ENCODE measurements around the gene FNBP1L.
"Not testable (repeated sequence)": the region's sequence is repeated elsewhere in the genome, so short reads cannot be mapped to it uniquely, and the experiment has no call there.

Gene FNBP1L

DNA sequence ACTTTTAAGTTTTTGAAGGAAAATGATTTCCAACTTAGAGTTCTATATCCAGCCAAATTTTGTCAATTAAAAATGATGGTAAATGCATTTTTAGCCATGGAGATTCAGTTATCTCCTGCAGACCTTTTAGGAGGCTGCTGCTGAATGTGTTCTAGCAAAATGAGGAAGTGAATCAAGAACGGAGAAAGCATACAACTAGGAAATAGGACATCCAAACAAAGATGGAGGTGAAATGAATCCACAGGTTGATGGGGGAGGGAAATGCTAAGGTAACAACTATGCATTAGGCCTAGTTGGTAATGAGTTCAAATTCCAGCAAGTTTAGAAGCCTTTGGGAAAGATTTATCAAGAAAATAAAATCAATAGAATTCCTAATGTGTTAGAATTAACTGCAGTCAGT, 80.5 kb downstream of the FNBP1L start:
- DNase-seq (ENCODE audit: low read depth in 2 of 2, low spot score in 1 of 2): no peak

DNA sequence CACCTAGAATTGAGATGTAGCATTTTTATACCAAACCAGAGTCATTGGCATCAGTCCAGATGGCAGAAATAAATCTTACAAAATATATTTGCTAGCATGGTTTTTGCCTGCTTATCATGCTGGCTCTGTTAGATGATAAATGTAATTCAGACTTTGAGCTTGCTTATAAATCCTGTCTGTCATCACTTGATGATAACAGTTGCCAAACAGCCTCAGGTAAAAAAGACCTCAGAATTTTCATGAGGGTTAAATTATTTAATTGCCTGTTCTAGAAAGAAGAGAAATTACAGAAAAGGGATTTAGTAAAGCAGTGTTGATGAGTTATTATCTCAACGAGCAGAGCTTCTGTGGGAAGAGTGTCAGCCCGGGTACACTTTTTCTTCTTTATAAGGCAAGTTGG, 83.3 kb downstream of the FNBP1L start:
- DNase-seq (ENCODE audit: low read depth in 2 of 2, low spot score in 1 of 2): no peak

DNA sequence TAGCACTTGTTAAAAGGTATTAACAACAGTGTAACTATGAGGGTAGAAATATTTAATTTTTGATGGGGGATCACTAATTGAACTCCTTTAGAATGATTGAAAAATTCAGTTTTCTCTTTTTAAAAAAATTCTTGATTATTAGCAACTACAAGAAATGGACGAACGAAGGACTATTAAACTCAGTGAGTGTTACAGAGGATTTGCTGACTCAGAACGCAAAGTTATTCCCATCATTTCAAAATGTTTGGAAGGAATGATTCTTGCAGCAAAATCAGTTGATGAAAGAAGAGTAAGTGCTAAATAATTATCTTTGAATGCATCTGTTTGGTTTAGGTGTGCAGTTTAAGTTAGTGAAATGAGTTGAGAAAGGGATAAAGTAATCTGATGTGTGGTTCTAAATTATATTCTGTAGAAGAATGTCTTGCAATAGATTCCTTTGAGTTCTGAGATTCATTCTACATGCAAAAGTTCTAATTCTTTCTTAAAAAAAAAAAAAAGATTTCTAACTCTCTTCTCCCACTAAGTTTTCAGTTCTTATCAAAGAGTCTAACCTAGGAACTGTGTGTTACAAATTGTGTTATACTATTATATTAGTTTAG, 85.0 kb downstream of the FNBP1L start:
- DNase-seq (ENCODE audit: low read depth in 2 of 2, low spot score in 1 of 2): no peak

DNA sequence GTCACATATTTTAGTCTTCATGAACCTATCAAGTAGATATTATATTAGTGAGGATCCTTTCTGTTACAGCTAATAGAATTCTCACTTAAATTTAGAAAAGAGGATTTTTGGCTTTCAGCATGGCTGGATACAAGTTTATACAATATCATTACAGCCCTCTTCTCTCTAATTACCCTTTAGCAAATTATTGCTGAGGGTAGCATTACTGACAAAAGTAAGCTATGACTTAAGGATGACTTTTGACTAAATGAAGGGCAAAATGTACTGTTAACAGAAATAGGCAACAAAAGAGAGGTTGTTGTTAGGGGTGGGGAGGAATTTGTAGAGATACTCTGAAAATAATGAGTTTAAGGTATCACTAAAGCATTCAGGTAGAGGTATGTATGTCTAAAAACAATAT, 85.8 kb downstream of the FNBP1L start:
- DNase-seq (ENCODE audit: low read depth in 2 of 2, low spot score in 1 of 2): no peak

DNA sequence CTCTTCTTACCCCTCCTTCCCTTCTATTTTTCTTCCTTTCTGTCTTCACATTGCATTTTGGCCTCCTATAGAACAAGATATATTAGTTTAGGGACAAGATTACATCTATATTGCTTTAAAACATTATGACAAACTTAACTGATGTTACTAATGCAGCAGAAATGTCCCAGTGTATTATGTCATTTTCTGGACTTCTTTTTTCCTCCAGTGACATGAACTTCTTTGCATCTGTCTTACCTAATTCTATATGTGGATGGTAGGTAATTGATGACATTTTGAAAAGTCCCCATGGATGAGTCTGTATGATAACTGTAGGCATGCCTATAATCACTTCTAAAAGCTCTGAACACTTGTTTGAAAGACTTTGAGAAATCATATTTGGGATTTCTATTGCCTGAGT, 89.5 kb downstream of the FNBP1L start:
- DNase-seq (ENCODE audit: low read depth in 2 of 2, low spot score in 1 of 2): no peak

DNA sequence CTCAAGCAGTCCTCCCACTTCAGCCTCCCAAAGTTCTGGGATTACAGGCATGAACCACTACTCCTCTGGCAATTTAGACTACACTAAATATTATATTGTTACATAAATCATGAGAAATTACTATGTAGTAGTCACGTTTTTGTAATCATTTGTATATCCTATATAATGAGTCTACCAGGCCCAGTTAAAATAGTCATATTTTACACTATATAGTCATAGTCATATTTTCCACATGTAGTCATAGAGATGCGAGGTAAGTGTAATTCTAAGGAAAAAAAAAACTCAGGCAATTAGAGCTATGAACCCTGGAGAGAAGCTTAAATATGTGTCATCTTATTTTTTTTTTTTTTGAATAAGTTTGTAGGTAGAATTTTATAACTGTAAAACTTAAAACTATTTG, 90.0 kb downstream of the FNBP1L start:
- DNase-seq (ENCODE audit: low read depth in 2 of 2, low spot score in 1 of 2): no peak

DNA sequence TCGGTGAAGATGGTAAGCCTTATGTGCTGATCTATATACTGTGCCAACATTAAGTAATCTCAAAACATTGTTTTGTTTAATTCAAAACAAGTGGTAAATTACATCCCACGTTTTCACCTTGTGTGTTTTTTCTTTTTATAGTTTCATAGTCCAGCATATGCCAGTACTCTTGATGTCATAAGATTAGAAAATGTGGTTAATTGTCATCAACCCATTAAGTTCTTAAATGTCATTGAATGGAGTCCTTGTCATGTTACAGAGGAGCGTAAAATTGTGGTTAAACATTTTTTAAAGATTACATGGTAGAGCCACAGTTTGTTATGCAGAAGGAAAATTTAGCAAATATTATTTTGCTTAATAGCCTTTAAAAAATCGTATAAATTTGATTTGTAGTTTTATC, 93.1 kb downstream of the FNBP1L start:
- no peak for DNase-seq (ENCODE audit: low read depth in 2 of 2, low spot score in 1 of 2)

DNA sequence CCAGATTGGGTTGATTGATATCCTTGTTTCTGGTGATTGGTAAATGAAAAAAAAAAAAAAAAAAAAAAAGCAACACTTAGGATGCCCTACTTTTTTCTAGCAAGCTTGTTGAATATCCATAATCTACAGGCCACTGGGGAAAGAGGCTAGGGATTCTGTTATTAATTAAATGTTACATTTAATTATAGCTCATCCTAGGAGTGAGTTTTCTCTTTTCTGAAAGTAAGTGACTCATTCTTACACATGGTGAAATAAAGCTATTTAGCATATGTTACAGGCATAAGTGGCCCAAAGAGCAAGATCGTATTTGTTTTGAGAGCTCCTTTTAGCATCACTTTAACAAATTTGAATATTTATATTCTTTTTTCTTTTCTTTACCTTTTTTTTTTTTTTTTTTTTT, 94.5 kb downstream of the FNBP1L start:
- DNase-seq (ENCODE audit: low read depth in 2 of 2, low spot score in 1 of 2): no peak

DNA sequence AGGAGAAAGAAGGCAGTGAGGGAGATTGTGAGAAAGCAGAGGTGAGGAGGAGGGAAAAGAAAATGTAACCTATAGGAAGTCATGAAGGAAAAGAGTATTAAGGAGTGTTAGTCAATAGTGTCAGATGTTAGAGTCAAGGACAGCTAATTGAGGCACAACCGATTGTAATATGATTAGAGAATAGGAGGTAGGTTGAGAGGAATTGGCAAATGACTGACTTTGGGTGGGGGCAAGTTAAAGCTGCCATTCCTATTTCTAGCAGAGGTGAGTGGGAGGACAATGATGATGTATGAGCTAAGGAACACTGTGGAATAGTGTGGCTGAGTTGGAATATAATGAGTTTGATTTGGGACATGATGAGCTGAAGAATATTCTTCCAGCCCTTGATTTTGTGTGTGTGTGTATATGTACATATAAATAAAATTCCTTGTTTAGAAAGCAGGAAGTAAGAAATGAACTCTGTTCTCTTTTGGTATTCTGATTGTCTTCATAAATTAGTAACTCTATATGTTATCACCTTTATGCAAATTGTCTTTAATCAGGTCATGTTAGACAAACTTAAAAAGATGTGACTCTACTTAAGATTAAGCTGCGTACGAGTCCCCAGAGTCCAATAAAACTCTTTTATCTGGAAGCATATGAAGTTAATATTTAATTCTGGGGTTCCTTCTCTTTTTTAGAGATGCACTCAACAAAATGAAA, 98.4 kb downstream of the FNBP1L start:
- no peak for DNase-seq (ENCODE audit: low read depth in 2 of 2, low spot score in 1 of 2)

DNA sequence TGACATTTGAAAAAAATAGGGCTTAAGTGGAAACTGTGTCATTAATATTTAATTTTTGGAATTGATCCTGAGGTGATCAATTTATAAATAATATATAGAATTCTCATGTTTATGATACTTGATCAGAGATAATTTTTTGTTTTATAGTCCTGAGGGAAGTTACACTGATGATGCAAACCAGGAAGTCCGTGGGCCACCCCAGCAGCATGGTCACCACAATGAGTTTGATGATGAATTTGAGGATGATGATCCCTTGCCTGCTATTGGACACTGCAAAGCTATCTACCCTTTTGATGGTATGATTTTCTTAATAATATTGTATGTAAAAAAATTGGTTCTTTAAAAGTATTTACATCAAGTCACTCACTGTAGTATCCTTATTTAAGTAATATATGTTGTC, 101.2 kb downstream of the FNBP1L start:
- no peak for DNase-seq (ENCODE audit: low read depth in 2 of 2, low spot score in 1 of 2)

DNA sequence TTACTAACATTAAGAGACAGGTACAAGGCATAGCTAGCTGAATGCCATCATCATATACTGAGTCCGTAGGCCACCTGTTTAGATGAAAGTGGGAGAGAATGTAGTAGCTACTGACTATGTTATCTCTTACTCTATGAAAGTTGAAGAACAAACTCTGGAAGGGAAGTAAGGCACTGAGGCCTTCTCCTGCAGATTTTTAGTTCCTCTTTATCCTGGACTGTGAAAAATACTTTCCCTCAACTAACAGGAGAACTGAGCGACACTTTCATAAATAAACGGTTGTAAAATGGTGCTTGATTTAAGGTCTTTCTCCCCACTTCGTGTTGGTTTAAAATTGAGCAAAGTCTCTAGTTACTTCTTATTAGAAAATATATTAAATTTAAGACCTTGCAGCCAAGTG, 101.9 kb downstream of the FNBP1L start:
- no peak for DNase-seq (ENCODE audit: low read depth in 2 of 2, low spot score in 1 of 2)

DNA sequence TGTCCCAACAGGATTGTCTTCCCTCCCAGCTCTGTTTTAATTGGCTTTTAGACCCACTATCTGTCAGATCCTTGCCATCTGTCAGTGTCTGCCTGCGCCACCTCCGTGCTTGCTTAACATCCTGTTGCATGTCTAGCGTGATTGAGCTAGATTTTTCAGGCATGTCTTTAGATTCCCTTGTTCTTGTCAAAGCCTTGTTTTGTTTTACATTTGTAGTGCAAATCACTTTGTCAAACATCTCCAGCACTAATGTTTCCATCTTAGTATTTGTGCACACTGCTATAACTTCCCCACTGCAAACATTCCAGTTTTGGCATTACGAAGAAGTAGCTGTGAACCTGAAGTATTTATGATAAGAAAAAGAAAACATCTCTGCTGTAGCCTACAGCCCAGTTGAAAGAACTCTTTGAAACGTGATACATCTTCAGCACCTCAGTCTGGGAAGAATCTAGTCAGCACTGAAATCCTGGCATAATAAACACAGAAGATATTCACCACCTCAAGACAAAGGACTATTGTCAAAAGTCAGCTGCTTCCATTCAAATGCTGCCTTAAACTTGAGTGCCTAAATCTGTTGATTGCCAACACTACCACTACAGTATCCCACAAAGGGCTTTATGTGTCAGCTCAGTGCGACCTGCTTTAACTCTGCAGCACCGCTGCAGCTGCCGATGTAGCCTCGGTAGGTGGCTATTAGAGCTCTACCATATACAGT, 105.0 kb downstream of the FNBP1L start:
- DNase-seq (ENCODE audit: low read depth in 2 of 2, low spot score in 1 of 2): no peak

DNA sequence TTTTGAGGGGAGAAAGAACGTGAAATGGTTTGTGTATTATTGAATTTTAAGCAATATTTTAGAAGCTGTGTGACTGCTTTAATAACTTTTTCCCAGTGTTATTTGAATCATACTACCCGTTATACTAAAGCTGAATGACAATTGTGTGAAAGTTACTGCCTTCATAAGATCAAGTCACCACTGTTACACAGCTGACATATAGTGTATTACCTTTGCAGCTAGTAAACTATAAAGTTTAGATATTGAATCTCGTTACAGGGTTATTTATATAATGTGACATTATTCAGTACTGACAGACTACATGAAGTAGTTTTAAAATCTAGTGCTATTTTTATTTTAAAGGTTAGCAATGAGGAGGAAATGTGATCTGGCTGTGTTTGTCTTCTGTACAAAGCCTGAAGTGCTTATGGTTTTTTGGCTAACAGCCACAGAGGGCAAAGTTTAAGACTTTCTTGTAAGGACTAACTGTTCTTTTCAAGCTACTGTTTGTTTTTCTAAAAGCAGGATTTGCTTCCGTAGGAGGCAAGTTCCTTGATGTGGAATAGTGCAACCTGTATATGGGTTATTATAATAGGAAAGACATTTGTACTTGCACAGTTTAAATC, 106.1 kb downstream of the FNBP1L start:
- DNase-seq (ENCODE audit: low read depth in 2 of 2, low spot score in 1 of 2): not testable (repeated sequence)

DNA sequence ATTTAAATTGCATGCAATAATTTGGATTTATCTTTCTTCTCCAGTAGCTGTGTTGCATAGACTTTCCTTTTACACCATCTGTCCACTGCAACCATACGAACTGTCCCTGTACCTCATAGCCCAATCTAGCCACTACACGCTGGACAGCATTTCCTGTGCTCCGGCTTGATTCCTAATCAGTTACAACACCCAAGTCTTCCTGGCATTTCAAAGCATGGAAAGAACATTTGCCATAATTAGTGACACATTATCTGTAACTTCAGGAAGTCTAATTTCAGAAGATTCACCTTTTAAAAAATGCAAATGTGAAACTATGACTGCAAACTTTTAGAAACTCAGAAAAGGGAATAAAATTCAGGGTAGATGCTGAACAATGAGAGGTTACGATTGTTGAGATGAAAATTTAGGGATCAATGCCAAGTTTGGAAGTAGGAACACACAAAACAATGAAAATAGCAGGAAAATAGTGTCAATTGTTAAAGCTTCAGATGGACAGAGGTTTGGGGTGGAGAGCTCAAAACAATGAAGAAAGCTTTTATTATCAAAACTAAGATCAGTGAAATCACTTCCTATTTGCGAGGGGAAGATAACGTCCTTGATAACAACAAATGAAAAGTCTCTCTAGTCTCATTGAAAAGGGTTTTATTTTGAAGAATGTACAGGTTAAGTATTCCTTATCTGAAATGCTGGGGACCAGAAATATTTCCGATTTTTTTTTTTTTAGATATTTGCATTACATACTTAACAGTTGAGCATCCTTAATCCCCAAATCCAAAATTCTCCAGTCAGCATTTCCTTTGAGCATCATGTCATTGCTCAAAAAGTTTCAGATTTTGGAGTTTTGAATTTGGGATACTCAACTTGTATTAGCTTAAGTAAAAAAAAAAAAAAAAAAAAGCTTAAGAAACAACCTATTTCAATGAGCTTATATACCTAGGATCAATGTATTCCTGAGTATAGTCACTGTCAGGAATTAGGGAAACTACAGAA, 107.3 kb downstream of the FNBP1L start:
- DNase-seq (ENCODE audit: low read depth in 2 of 2, low spot score in 1 of 2): no peak

DNA sequence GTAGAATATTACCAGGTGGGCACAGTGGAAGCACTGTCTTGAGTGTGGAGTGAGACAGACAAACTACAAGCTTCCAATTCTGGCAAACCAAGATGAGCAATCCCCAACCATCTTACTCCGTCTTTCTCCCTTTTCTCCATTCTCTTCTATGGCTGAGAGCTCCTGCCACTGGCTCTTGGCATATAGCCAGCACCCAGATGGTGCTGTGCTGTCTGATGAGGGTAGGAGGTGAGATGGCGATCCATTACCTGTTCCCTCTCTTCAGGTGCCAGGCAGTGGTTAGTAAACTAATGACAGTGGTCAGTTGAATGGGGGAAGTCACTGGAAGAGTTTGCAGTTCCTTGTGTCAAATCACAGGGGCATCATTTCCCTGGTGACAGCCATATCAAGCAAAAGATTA, 108.4 kb downstream of the FNBP1L start:
- DNase-seq (ENCODE audit: low read depth in 2 of 2, low spot score in 1 of 2): no peak

DNA sequence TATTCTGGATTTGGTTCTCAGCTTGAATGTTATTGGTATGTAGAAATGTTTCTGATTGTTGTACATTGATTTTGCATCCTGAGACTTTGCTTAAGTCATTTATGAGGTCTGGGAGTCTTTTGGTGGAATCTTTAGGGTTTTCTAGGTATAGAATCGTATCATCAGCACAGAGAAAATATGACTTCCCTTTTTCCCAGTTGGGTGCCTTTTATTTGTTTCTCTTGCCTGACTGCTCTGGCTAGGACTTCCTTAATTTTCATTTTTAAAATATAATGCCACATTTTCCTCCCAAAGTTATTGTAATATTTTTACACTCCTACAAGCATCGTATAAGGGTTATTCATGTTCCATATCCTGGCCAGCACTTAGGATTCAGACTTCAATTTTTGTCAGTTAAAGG, 111.1 kb downstream of the FNBP1L start:
- DNase-seq (ENCODE audit: low read depth in 2 of 2, low spot score in 1 of 2): no peak

DNA sequence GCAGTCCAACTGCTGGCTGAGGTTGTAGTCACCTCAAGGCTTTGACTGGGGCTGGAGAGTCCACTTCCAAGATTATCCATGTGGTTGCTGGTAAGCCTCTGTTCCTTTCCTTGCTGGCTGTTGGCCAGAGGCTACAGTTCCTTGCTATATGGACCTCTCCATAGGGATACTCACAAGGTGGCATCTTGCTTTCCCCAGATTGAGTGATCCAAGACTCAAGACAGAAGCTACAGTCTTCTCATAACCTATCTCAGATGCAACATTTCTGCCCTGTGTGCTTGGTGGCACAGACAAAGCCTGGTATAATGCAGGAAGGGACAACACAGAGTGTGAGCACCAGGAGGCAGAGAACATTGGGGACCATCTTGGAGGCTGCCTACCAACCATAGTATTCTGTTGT, 111.8 kb downstream of the FNBP1L start:
- no peak for DNase-seq (ENCODE audit: low read depth in 2 of 2, low spot score in 1 of 2)

DNA sequence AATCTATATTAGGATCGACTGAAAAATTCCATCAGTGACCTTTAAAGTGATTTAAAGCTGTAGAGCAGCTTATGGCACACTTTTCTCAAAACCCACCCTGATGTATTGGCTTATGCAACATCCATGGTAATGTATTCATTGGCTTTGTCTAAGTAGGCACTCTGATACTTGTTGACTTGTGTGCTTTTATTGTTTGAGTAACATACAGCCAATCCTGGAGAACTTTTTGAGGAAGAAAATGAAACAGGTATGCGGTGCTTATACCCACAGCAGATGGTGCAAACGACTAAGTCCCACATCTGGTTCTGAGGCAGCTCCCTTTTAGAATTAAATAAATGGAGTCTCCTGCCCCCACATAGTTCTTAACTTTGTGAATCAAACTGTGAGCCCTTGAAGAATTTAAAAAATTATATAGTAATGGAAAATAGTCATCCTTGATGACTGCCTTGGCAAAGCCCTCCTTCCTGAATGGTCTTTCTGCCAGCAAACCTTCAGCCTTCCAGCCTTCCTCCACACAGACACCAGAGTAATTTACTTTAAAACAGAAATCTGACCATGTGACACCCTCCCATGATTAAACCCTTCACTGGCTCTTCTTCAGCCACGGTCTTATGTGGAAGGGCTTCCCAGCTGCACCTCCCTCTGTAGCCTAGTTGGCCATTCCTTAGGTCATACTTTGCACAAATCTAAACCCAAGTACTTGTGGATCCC, 117.7 kb downstream of the FNBP1L start:
- DNase-seq (ENCODE audit: low read depth in 2 of 2, low spot score in 1 of 2): no peak

DNA sequence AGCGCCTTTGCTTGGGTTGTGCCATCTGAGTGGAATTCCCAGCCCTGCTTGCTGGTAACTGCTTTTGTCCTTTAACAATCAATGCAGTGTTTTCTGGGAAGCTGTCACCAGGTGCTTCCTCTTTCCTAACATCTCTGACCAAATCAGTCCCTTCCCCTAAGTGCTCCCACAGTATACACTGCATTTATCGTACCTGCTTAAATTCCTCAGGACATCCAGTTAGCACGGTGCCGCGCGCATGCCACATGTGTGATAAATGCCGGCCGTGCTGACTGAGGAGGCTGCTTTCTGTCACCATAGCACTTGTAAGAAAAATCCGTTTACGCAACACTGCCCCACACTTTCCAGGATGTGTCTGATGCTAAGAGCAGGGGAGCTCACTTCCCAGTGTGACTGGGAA, 118.3 kb downstream of the FNBP1L start:
- DNase-seq (ENCODE audit: low read depth in 2 of 2, low spot score in 1 of 2): no peak

DNA sequence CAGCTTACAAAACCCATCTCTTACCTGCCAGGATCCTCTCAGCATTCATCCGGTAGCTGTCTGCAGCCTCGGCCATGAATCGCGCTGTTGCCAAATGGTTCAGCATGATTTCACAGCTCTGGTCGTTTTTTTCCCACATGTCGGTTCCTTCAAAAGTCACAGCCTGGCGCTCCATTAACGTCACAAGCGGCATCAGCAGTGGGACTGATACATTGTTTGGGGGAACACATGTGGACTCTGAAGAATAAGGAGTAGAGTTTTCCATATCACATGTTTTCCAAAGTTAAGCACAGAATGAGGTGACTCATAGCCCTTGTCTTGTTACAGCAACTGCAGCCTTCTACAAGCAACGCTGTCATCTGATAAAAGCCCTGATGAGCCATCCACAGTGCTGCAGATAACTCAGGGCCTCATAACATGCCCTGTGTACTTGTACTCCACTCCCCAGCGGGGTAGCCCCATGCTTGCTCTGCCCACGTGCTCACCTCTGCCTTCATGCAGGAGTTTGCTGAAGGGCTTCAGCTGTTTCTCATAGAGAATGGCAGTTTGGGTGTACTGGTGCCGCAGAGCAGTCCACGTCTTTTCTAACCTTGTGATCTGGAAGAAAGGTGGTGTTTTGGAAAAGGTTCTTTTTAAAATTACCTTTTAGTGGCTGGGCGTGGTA, 119.5 kb downstream of the FNBP1L start:
- DNase-seq (ENCODE audit: low read depth in 2 of 2, low spot score in 1 of 2): no peak

Measured in stimulated activated CD8-positive, alpha-beta memory T cell treated with anti-CD3 and anti-CD28 coated beads, Interleukin-4, amount 100 ng/mL, for 4 hours (primary cell).